ENCODE results near the gene LEMD3. TPM values are rescaled to one million over a fixed set of nuclear protein-coding genes. Genes with fewer than 3 reads are reported as not detected.
A peak's percentile ranks its signal among the peaks of the same experiment; 100 is the strongest.

LEMD3 gene
- polyA plus RNA-seq, 2 of the 4 experiments (the other 2 are of a cell fraction): 12.3 to 17.8 TPM

DNA sequence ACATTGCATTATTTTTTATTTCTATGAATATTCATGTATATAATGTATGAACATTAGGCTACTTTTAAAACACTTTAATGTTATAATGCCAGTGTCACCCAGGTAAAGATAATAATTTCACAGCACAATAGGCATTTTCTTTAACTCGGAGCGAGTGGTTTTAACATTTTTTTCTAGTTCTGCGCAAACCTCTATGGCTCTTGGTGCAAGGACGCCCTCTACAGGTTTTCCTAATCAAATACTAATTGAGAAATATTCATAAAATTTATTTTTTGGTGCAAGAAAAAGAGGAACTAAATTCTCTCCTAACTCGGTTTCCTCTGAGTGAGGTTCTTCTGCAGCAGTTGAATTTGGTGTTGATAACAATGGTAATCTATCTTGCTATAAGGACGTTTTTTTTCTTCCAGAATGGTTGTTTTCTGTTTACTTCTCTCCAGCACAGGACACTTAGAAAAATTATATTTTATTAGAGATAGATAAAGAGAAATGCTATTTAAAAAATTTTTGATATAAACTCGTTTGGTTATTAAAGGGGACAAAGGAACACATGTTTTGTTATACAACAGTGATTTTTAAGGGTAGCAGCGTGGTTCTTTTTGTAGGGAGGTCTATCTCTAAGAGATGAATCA, 45.8 kb upstream of the LEMD3 start:
- Histone ChIP-seq H3K27ac (no peak overlapping the region), H3K4me2 (peak overlapping the region; percentile 33; the same call in 1 of the 3 replicates), H3K4me1 (no peaks in the 10 kb centered on the region; the same call in 2 of the 3 replicates), H3K4me3 (no peak overlapping the region), H3K9me3 (no peaks in the 10 kb centered on the region)
- FAIRE-seq (no peak), ATAC-seq (no peak), DNase-seq (ENCODE audit: low read depth in 1 of 2, low spot score in 1 of 2) (peak in 1 of 2 experiments; percentile 51)
- TF ChIP-seq SMC3 (IDR thresholded peaks at IDR 0.05) (peak; percentile 65), KDM1A (IDR thresholded peaks at IDR 0.05; ENCODE audit: low read depth) (no peak), CEBPB (IDR thresholded peaks at IDR 0.05) (peak in 1 of 2 experiments; percentile 44; a peak in 1 of 4 replicates), CHD4 (IDR thresholded peaks at IDR 0.05; ENCODE audit: borderline replicate concordance) (no peak), RARB (CRISPR knock-in tag; IDR thresholded peaks at IDR 0.05) (no peak), RAD21 (conservative IDR thresholded peaks at IDR 0.05 in 1 of 2, IDR thresholded peaks at IDR 0.05 in 1 of 2) (peak; percentile 80 to 84), RFX5 (IDR thresholded peaks at IDR 0.05) (no peak)
- TF ChIP-seq, protein P1, sequence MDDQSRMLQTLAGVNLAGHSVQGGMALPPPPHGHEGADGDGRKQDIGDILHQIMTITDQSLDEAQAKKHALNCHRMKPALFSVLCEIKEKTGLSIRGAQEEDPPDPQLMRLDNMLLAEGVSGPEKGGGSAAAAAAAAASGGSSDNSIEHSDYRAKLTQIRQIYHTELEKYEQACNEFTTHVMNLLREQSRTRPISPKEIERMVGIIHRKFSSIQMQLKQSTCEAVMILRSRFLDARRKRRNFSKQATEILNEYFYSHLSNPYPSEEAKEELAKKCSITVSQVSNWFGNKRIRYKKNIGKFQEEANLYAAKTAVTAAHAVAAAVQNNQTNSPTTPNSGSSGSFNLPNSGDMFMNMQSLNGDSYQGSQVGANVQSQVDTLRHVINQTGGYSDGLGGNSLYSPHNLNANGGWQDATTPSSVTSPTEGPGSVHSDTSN (IDR thresholded peaks at IDR 0.05): no peak
- TF ChIP-seq, protein P2, sequence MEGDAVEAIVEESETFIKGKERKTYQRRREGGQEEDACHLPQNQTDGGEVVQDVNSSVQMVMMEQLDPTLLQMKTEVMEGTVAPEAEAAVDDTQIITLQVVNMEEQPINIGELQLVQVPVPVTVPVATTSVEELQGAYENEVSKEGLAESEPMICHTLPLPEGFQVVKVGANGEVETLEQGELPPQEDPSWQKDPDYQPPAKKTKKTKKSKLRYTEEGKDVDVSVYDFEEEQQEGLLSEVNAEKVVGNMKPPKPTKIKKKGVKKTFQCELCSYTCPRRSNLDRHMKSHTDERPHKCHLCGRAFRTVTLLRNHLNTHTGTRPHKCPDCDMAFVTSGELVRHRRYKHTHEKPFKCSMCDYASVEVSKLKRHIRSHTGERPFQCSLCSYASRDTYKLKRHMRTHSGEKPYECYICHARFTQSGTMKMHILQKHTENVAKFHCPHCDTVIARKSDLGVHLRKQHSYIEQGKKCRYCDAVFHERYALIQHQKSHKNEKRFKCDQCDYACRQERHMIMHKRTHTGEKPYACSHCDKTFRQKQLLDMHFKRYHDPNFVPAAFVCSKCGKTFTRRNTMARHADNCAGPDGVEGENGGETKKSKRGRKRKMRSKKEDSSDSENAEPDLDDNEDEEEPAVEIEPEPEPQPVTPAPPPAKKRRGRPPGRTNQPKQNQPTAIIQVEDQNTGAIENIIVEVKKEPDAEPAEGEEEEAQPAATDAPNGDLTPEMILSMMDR (IDR thresholded peaks at IDR 0.05): peak; percentile 86
- ChIA-PET CTCF (interaction anchor here (0.6 to 4.8 kb wide), 13 partner anchors 11 to 387 kb away, joined by 3 to 34 read pairs (median 3); no protein-coding TSS in a partner anchor), POLR2A (no interaction called here)
- WGBS (ENCODE audit: missing lambda C conversion rate): 9% methylated on average over 8 of the region's 8 CpGs

DNA sequence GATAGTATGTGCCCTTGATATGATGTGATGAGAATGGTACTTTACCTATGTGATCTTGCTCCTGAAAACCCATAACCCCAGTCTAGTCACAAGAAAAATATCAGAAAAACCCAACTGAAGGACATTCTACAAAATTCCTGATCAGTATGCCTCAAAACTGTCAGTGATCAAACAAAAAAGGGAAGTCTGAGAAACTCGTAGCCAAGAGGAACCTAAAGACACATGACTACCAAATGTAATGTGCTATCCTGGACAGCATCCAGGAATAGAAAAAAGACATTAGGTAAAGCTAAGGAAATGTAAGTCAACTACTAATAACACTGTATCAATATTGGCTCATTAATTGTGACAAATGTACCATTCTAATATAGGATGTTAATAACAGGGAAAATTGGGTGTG, 44.1 kb upstream of the LEMD3 start:
- 5% methylated on average over 1 of the region's 1 CpG for WGBS (ENCODE audit: missing lambda C conversion rate)
- Histone ChIP-seq H3K4me1 (no peaks in the 10 kb centered on the region; the same call in 2 of the 3 replicates), H3K9me3 (no peaks in the 10 kb centered on the region), H3K27ac (no peak overlapping the region), H3K4me3 (no peak overlapping the region), H3K4me2 (no peak overlapping the region)
- ATAC-seq (no peak), DNase-seq (ENCODE audit: low read depth in 1 of 2, low spot score in 1 of 2) (no peak), FAIRE-seq (no peak)
- TF ChIP-seq CHD4 (IDR thresholded peaks at IDR 0.05; ENCODE audit: borderline replicate concordance) (no peak), GATA3 (IDR thresholded peaks at IDR 0.05; ENCODE audit: borderline replicate concordance) (no peak), KDM5A (IDR thresholded peaks at IDR 0.05) (no peak), CBX8 (IDR thresholded peaks at IDR 0.05) (no peak), CEBPB (IDR thresholded peaks at IDR 0.05) (no peak), RNF2 (IDR thresholded peaks at IDR 0.05; ENCODE audit: borderline replicate concordance, low read depth) (no peak), RFX5 (IDR thresholded peaks at IDR 0.05) (no peak), FOSL2 (IDR thresholded peaks at IDR 0.05) (no peak), FOSL2 (CRISPR knock-in tag; IDR thresholded peaks at IDR 0.05) (no peak), NPAS2 (CRISPR knock-in tag; IDR thresholded peaks at IDR 0.05; ENCODE audit: borderline replicate concordance) (no peak), TP53 (CRISPR knock-in tag; IDR thresholded peaks at IDR 0.05) (no peak), BHLHE40 (IDR thresholded peaks at IDR 0.05; ENCODE audit: low read depth, low read length) (no peak), ZNF302 (CRISPR knock-in tag; IDR thresholded peaks at IDR 0.05) (no peak), HOXA7 (CRISPR knock-in tag; IDR thresholded peaks at IDR 0.05) (no peak), E2F6 (IDR thresholded peaks at IDR 0.05; ENCODE audit: borderline replicate concordance, low read depth) (no peak), PHF8 (IDR thresholded peaks at IDR 0.05; ENCODE audit: borderline replicate concordance, low read depth) (no peak), POLR2AphosphoS2 (conservative IDR thresholded peaks at IDR 0.05; ENCODE audit: low read length) (no peak)
- TF ChIP-seq, protein P1 (IDR thresholded peaks at IDR 0.05): no peak
- TF ChIP-seq, protein P3, sequence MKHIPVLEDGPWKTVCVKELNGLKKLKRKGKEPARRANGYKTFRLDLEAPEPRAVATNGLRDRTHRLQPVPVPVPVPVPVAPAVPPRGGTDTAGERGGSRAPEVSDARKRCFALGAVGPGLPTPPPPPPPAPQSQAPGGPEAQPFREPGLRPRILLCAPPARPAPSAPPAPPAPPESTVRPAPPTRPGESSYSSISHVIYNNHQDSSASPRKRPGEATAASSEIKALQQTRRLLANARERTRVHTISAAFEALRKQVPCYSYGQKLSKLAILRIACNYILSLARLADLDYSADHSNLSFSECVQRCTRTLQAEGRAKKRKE (CRISPR knock-in tag; IDR thresholded peaks at IDR 0.05; ENCODE audit: low read depth): no peak
- TF ChIP-seq, protein P4, sequence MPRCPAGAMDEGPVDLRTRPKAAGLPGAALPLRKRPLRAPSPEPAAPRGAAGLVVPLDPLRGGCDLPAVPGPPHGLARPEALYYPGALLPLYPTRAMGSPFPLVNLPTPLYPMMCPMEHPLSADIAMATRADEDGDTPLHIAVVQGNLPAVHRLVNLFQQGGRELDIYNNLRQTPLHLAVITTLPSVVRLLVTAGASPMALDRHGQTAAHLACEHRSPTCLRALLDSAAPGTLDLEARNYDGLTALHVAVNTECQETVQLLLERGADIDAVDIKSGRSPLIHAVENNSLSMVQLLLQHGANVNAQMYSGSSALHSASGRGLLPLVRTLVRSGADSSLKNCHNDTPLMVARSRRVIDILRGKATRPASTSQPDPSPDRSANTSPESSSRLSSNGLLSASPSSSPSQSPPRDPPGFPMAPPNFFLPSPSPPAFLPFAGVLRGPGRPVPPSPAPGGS (IDR thresholded peaks at IDR 0.05): no peak
- TF ChIP-seq, protein P5, sequence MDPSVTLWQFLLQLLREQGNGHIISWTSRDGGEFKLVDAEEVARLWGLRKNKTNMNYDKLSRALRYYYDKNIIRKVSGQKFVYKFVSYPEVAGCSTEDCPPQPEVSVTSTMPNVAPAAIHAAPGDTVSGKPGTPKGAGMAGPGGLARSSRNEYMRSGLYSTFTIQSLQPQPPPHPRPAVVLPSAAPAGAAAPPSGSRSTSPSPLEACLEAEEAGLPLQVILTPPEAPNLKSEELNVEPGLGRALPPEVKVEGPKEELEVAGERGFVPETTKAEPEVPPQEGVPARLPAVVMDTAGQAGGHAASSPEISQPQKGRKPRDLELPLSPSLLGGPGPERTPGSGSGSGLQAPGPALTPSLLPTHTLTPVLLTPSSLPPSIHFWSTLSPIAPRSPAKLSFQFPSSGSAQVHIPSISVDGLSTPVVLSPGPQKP (IDR thresholded peaks at IDR 0.05; ENCODE audit: low read depth, low read length): no peak
- POLR2A ChIA-PET: no interaction called here
- CTCF ChIA-PET: interaction anchor here (1.0 to 1.9 kb wide), 5 partner anchors 19 to 323 kb away, joined by 3 to 5 read pairs (median 4); no protein-coding TSS in a partner anchor

Data from A549 (cell line).